Inflammatory macrophage treated with lipopolysaccharide for 4 hours (primary cell): ENCODE measurements around the gene PTPRG.
"Not testable (repeated sequence)": the region's sequence is repeated elsewhere in the genome, so short reads cannot be mapped to it uniquely, and the experiment has no call there.

Experiments
- DNase-seq: peaks from one replicate; pipeline ENCODE4 v3.0.0-alpha.2; 2020

The PTPRG gene

GRCh38 chr3:61808526-61808925, 247.2 kb downstream of the PTPRG start:
- no peak for DNase-seq

GRCh38 chr3:61808999-61809398, 247.6 kb downstream of the PTPRG start:
- no peak for DNase-seq

DNA sequence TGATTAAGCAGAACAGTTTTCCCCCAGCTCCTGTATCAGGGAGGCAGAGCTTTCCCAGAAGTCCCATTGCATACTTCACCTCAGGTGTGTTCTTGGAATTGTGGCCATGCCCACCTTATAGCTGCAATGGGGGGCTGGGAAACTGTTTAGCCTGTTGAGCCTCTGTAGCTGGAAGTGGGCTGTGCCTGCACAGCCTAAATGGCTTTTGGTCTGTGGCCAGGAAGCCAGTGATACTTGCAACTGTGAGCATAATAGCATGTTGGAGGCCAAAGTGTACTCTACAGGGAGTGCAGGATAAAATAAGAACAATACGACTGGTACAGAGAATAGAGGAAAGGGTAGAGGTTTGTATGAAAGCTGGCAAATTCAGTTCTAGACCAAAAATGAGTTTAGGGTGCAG, 248.5 kb downstream of the PTPRG start:
- no peak for DNase-seq

GRCh38 chr3:61810953-61811497, 249.7 kb downstream of the PTPRG start:
- DNase-seq: no peak

GRCh38 chr3:61811652-61812051, 250.3 kb downstream of the PTPRG start:
- DNase-seq: no peak

DNA sequence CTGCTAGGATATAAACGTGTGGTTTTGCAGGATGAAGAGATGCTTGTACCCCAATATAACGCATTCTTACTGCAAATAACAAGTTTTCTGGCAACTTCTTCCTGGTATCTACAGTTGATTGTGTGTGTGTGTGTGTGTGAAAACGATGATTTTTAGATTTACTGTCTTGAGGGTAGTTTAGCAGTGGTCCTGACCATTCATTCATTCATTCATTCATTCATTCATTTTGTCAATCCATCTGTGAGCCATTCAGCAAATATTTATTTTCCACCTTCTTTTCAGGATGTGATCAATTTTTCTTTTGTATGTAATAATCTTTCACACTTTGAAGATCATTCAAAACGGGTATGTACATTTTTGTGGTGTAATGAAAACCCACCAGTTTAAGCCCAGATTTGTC, 250.7 kb downstream of the PTPRG start:
- no peak for DNase-seq

DNA sequence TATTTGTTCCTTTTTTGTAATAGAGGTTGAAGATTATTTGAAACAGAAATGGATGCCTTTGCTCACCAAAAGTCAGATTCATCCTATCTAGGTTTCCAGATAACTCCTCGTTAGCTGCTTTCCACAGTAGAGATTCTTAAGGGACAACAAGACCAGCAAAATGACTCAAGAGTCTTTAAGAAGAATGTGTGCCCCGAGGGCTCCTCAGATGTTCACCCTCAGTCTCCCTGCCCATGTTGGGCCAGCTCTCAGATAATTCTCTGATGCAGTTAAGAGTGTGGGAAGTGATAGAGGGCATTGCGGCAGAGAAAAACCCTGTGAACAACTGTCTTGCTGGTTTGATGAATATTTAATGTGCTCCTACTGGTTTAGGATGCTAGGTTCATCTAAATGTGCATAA, 251.1 kb downstream of the PTPRG start:
- no peak for DNase-seq

- DNase-seq: no peak
These were observed 252.3 kb downstream of the PTPRG start for GRCh38 chr3:61813636-61814035.

GRCh38 chr3:61814674-61815073, 253.3 kb downstream of the PTPRG start:
- no peak for DNase-seq

DNA sequence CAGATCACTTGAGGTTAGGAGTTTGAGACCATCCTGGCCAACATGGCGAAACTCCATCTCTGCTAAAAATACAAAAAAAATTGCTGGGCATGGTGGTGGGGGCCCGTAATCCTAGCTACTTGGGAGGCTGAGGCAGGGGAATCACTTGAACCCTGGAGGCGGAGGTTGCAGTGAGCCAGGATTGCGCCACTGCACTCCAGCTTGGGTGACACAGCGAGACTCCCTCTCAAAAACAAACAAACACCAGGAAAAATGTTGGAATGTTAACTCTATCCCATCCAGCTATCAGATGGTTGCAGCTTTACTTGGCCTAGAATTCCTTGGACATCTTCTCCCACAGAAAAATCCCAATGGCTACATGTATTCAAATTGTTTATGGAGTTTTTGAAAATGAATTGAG, 254.9 kb downstream of the PTPRG start:
- DNase-seq: not testable (repeated sequence)

DNA sequence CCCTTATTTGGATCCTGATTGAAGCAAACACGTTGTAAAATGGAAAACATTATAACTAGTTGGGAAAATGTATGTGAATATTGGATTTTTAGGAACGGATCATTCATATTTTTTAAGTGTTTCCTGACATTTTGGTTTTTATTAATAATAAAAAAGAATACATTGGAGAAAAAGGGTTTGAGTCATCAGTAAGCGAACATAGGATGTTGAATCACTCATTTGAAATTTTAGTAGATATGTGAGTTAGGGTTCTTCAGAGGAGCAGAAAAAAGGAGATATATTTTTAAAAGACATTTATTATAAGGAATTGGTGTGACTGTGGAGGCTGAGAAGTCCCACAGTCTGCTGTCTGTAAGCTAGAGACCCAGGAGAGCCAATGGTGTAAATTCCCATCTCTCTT, 258.5 kb downstream of the PTPRG start:
- no peak for DNase-seq

DNA sequence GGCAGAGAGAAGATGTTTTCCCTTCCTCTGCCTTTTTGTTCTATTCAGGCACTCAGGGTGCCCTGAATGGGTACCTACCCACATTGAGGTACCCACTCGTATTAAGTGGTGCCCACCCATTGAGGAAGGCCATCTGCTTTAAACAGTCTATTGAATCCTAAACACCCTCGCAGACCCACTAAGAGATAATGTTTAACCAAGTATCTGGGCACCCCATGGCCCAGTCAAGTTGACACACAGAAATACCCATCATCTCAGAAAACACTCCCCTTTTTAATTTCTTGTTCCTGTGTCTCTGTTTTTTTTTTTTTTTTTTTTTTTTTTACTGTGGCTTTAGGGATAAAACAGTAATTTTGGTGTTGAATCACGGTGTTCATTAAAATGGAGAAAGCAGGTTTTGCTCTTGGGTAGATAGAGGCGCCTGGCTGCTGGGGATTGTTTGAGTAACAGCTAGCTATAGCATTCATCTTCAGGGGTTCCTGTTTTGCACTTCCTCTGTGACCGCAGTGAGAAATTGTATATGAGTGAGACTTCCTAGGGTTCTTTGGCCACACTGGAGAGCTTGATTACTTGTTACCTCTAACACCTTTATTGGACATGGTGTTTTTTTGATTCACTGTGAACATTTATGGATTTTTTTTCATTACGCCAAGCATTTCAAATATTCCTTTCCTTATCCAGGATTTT, 259.1 kb downstream of the PTPRG start:
- no peak for DNase-seq

DNA sequence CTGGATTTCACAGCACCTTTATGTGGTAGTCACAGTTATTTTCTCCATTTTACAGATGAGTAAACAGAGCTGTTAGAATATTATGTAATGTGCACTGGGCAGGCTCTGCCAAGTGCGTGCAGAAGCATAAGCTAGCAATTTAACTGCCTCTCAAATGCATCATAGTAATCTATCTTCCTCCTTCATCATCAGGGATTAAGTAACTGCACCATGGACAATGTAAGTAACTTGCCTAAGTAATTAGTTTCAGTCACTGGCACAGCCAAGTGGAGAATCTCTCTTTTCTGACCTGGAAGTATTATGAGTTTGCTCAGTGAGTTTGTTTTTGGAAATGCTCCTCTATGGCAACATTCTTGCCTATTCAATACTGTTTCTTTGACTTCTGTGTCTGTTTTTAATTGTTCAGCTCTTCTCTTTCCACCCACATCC, 260.5 kb downstream of the PTPRG start:
- DNase-seq: no peak

DNA sequence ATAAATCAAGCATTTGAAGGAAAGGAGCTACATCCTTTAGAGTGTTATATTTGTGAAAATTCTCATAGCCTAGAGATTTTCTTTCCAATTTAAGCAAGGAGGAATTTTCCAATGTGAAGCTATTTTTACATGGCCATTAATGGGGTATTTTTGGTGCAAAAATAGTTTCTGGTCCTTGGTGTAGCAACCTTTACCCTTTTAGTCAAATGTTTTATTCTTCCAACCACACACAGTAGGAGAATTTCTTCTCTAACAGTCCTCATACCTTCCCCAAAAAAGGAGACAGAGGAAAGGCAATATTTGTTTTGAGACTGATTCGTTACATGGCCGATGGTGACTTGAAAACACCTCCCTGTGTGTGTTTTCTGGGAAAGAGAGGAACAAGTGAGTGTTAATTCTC, 261.2 kb downstream of the PTPRG start:
- DNase-seq: no peak

DNA sequence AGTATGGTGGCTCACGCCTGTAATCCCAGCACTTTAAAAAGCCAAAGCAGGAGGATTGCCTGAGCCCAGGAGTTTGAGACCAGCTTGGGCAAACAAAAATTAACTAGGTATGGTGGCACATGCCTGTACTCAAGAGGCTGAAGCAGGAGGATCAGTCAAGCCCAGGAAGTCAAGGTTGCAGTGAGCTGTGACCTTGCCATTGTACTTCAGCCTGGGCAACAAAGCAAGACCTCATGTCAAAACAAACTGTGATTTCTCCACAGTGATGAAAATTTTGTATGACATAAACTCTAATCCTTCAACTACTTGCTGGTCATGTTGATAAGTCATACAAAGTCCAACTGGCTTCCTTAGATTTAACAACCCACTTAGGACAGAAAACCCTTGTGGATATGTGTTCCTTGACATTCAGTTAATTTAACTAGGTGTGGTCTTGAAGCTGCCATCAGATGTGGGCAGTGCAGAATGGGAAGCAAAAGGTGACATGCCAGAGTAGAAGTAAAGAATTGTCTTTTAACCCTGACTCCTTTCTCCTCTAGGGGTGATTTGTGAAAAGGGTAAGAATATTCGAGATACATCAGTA, 263.3 kb downstream of the PTPRG start:
- DNase-seq: no peak

DNA sequence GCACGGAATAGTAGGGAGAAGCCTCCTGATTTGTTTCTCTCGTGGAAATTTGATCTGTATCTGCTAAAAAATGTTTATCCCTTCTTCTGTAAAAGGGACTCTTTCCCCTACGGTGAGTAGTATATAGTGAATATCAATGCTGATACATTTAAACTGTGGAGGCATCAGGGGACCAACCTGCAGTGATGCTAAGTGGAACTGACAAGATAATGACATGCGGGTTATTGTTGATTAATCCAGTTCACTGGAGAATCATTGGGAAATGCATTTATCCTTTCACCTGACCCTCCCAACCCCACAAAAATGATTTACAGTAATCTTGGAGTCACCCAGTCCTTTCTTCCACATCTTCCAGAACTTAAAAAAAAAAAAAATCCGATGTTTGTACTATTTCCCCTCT, 264.8 kb downstream of the PTPRG start:
- DNase-seq: no peak

- DNase-seq: no peak
These were observed 267.0 kb downstream of the PTPRG start for GRCh38 chr3:61828184-61828874.

GRCh38 chr3:61828880-61829721, 267.7 kb downstream of the PTPRG start:
- DNase-seq: no peak

- no peak for DNase-seq
These were observed 268.5 kb downstream of the PTPRG start for GRCh38 chr3:61829722-61830350.

- no peak for DNase-seq
These were observed 270.6 kb downstream of the PTPRG start for GRCh38 chr3:61831973-61832372.

- DNase-seq: no peak
These were observed 271.2 kb downstream of the PTPRG start for GRCh38 chr3:61832375-61833229.

DNA sequence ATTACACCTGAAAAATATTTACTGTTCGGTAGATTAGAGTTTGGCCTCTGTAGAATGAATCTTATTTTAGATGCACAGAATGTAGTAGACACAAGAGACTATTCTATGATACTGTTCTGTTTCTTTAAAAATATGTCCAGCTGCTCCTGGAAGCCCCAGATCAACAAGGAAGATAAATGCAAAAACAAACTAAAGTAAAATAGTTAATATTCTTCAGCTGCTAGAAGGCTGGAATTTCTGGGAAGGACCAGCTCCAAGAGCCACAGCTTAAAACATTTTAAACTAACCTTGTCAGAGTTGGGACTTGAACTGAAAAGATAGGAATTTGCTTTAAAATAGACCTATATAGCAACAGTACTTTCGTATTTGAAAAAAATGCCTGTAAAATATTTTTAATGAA, 277.9 kb downstream of the PTPRG start:
- DNase-seq: no peak
